Stimulated activated CD8-positive, alpha-beta memory T cell treated with anti-CD3 and anti-CD28 coated beads, Interleukin-12 subunit alpha, Interleukin-12 subunit beta, amount 100 ng/mL, for 1 hour (primary cell): Measurements from ENCODE around the gene STIP1.
A peak's percentile ranks its signal among the peaks of the same experiment; 100 is the strongest.

Experiments used
- DNase-seq: peaks from one replicate; pipeline ENCODE4 v3.0.0-alpha.2; 2020; ENCODE audit warnings: low read depth

STIP1 gene

GRCh38 chr11:64185693-64186491 lies at the start of gene STIP1:
Gene STIP1, plus strand, starts transcription at chr11:64186171. Its CDS starts 91 bp downstream, at chr11:64186262.
- DNase-seq = peak; percentile 97

GRCh38 chr11:64136765-64137441 lies 49.1 kb upstream of the STIP1 start:
- no peak for DNase-seq

GRCh38 chr11:64138398-64138797 lies 47.6 kb upstream of the STIP1 start:
- no peak for DNase-seq

- DNase-seq = no peak
Measured at GRCh38 chr11:64139049-64139448, 46.9 kb upstream of the STIP1 start.

- DNase-seq = no peak
Measured at GRCh38 chr11:64140082-64140481, 45.9 kb upstream of the STIP1 start.

- DNase-seq = no peak
Measured at GRCh38 chr11:64141081-64141783, 44.7 kb upstream of the STIP1 start.

GRCh38 chr11:64144587-64145472 lies 41.1 kb upstream of the STIP1 start:
- DNase-seq = no peak

GRCh38 chr11:64146036-64146955 lies 39.7 kb upstream of the STIP1 start:
- peak; percentile 33 for DNase-seq

- DNase-seq = peak; percentile 49
Measured at GRCh38 chr11:64148226-64148916, 37.6 kb upstream of the STIP1 start.

- no peak for DNase-seq
Measured at GRCh38 chr11:64148917-64149617, 36.9 kb upstream of the STIP1 start.

- no peak for DNase-seq
Measured at GRCh38 chr11:64150051-64150450, 35.9 kb upstream of the STIP1 start.

GRCh38 chr11:64150481-64151239 lies 35.3 kb upstream of the STIP1 start:
- no peak for DNase-seq

GRCh38 chr11:64151337-64151736 lies 34.6 kb upstream of the STIP1 start:
- no peak for DNase-seq

GRCh38 chr11:64152841-64153691 lies 32.9 kb upstream of the STIP1 start:
- peak; percentile 52 for DNase-seq

- no peak for DNase-seq
Measured at GRCh38 chr11:64153812-64154211, 32.2 kb upstream of the STIP1 start.

- DNase-seq = no peak
Measured at GRCh38 chr11:64156235-64157011, 29.5 kb upstream of the STIP1 start.
